Mononuclear cell (primary cell): ENCODE results near the gene NUP93. TPM values are rescaled to one million over a fixed set of nuclear protein-coding genes. Genes with fewer than 3 reads are reported as not detected.

Experiments
- H3K27me3 ChIP-seq: 2 replicates; pipeline ENCODE4 v1.6.0; 2011; ENCODE audit warnings: low read length, control low read depth; ENCODE audit not compliant: insufficient read depth
- H3K4me1 ChIP-seq: 2 replicates; pipeline ENCODE4 v1.5.1; 2011; ENCODE audit warnings: mild to moderate bottlenecking, low read length, control low read depth; ENCODE audit not compliant: insufficient read depth
- H3K4me3 ChIP-seq: 2 replicates; pipeline ENCODE4 v1.5.1; 2011; ENCODE audit warnings: mild to moderate bottlenecking, low read length, moderate library complexity
- H3K9me3 ChIP-seq: 2 replicates; pipeline ENCODE4 v1.5.1; 2011; ENCODE audit warnings: low read depth, mild to moderate bottlenecking, control low read depth, low read length
- total RNA-seq: library from RNA; depleted of rRNA; stranded (reverse); fragments of >200 nt; gene quantifications from one replicate; pipeline ENCODE4 v1.2.3, GENCODE V29; 2012

The NUP93 gene
- total RNA-seq, 1 donor = 51.1 TPM

DNA sequence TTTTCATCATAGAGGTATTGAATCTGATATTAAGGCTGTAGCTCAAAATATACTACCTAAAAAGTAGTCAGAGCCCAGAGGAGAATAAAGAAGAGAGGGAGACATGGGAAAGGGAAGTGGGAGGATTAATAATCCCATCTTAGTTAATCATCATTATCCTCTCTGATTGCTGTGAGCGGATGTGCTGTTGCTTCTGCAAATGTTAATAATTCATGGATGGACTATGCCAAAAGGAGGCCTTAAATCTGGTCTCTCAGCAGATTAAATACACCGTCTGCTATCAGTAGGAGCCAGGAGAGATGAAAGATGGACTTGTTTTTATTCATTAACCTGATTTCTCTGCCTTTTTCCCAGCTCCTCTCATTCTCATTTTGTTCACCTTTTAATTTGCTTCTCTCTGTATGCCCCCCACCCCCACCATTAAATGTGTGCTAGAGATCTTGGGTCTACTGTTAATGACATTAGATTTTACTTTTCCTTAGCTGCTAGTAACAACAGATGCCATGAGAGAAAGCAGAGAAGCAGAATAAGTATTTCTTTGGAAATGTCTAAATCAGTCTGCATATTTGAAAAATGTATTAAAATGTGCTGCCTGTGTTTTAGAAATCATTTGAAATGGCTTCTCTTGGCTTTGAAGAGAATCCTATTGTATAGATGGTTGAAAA is 44.2 kb downstream of the NUP93 start:
- no peaks in the 10 kb centered on the region for H3K27me3 ChIP-seq
- no peaks in the 10 kb centered on the region for H3K9me3 ChIP-seq
- H3K4me3 ChIP-seq = no peak overlapping the region
- peaks cover 8% of the 10 kb centered on the region for H3K4me1 ChIP-seq

GRCh38 chr16:56775162-56775561 is 45.2 kb downstream of the NUP93 start:
- Histone ChIP-seq H3K4me3 (no peak overlapping the region), H3K27me3 (no peaks in the 10 kb centered on the region), H3K4me1 (peaks cover 8% of the 10 kb centered on the region), H3K9me3 (no peaks in the 10 kb centered on the region)

DNA sequence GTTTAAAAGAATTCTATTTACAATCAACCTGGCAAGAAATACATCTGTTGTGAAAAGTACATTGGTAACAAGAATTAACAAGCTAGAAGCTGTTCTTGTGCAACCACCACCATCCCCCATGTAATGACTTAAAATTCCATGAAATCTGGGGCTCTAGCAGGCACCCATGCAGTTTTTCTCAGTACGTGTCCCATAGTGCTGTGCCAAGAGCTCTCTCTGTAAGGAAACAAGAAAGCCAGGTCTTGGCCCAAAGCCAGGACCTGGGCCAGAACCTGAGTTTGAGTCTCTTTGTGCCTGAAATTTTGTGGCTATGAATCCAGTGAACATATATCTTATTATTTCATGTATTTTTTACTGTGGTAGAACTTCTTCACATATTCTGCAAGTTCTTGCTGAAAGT is 46.6 kb downstream of the NUP93 start:
- H3K27me3 ChIP-seq = no peaks in the 10 kb centered on the region
- H3K4me1 ChIP-seq = peaks cover 8% of the 10 kb centered on the region
- no peaks in the 10 kb centered on the region for H3K9me3 ChIP-seq

DNA sequence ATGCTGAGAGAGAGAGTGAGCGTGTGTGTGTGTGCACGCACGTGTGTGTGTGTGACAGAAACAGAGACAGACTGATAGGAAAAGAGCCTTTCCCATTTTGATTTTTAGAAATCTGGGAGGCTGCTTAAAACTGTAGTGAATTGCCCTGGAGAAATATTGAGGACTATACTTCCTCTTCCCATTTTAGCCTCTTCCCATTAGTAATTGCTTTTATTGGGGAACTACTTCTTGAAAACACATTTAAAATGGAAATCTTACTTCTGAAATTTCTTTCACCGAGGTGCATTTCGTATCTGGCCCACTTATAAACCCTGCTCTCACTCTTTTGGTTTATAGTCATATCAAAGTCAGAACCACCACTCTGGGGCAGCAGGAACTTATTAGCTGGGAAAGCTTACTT is 47.1 kb downstream of the NUP93 start:
- no peaks in the 10 kb centered on the region for H3K9me3 ChIP-seq
- H3K27me3 ChIP-seq = no peaks in the 10 kb centered on the region
- H3K4me1 ChIP-seq = peaks cover 8% of the 10 kb centered on the region
- H3K4me3 ChIP-seq = no peak overlapping the region

More for the DNA sequence above, 46.6 kb downstream of the NUP93 start:
- H3K4me3 ChIP-seq = no peak overlapping the region

DNA sequence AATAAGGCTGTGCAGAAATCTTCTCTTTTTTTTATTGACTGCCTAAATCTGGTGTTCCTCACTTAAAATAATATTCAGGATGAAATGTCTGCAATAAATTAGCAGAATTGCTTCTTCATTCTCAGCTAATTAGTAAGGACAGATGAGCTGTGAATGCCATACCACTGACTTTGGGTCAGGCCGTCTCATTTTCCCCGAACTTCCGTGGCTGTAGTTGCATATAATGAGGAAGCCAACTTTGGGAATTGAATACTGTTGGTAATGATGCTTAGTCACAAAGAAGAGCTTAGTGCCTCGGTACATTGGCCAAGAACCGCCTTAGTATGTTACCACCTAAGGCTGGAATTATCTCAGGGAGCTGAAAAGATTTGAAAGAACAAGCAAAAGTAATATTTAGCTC is 47.6 kb downstream of the NUP93 start:
- Histone ChIP-seq H3K9me3 (no peaks in the 10 kb centered on the region), H3K4me3 (no peak overlapping the region), H3K4me1 (peaks cover 8% of the 10 kb centered on the region), H3K27me3 (no peaks in the 10 kb centered on the region)

DNA sequence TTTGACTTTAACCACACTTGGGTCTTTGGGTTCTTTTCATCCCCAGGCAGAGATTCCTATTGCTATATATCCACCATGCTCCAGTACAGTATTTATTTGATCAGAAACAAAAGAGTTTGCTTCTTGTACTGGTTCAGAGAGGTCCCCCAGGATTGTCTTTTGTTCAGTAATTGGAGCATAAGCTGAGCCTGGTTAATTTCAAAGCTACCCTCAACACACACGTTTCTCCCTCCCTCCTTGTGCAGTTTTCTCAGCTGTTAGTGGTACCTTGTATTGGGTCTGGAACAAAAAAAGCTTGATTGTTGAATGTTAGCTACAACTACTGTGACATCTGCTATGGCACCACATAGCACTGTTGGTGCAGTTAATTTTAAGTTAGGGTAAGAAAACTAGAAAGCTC is 50.0 kb downstream of the NUP93 start:
- Histone ChIP-seq H3K4me1 (peaks cover 8% of the 10 kb centered on the region), H3K27me3 (no peaks in the 10 kb centered on the region), H3K4me3 (no peak overlapping the region), H3K9me3 (no peaks in the 10 kb centered on the region)

GRCh38 chr16:56780646-56781045 is 50.7 kb downstream of the NUP93 start:
- Histone ChIP-seq H3K4me3 (no peak overlapping the region), H3K4me1 (peaks cover 8% of the 10 kb centered on the region), H3K27me3 (no peaks in the 10 kb centered on the region), H3K9me3 (no peaks in the 10 kb centered on the region)

GRCh38 chr16:56781528-56781961 is 51.6 kb downstream of the NUP93 start:
- H3K9me3 ChIP-seq = no peaks in the 10 kb centered on the region
- peaks cover 7% of the 10 kb centered on the region for H3K4me1 ChIP-seq
- no peaks in the 10 kb centered on the region for H3K27me3 ChIP-seq
- no peak overlapping the region for H3K4me3 ChIP-seq

DNA sequence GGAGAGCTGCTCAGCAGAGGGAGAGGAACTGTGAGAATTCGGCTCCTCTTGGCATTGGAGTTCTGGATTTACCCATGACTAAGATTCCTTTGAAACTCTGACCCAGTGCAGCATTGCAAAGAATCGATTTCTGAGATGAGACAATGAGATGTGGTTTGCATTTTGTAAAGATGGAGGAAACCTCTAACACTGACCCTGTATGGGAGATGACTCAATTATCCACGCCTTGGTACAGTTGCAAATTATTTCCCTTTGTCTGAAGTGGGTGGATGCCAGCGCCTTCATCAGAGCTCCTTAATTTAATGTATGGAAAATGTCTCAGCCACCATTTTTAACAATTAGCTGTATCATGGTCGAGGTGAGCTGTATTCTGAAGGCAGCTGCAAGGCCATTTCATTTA is 53.4 kb downstream of the NUP93 start:
- Histone ChIP-seq H3K4me1 (no peaks in the 10 kb centered on the region), H3K9me3 (no peaks in the 10 kb centered on the region), H3K27me3 (no peaks in the 10 kb centered on the region), H3K4me3 (no peak overlapping the region)

GRCh38 chr16:56785317-56785716 is 55.4 kb downstream of the NUP93 start:
- Histone ChIP-seq H3K4me3 (no peak overlapping the region), H3K27me3 (no peaks in the 10 kb centered on the region), H3K4me1 (no peaks in the 10 kb centered on the region), H3K9me3 (no peaks in the 10 kb centered on the region)

DNA sequence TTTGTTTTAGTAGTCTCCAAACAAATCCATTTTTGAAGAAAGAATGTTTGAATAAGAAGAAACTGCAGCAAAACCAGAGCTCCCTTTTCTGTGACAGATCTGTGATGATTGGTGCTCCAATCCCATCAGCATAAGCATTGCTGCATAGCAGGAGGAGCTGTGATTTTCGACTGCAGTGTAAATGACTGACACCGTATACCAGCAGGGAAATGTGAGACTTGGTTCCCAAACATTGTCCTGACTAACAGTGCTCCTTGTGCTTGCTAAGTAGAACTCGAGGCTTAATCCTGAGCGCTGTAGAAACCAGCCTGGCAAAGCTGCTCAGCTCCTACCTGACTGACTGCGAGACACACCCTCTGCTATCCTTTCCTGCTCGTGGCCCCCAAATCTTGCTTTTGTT is 57.2 kb downstream of the NUP93 start:
- no peaks in the 10 kb centered on the region for H3K9me3 ChIP-seq
- no peak overlapping the region for H3K4me3 ChIP-seq
- H3K27me3 ChIP-seq = no peaks in the 10 kb centered on the region

GRCh38 chr16:56788435-56788834 is 58.5 kb downstream of the NUP93 start:
- Histone ChIP-seq H3K4me1 (peaks cover 3% of the 10 kb centered on the region), H3K27me3 (no peaks in the 10 kb centered on the region), H3K4me3 (no peak overlapping the region), H3K9me3 (no peaks in the 10 kb centered on the region)

More for the DNA sequence above, 57.2 kb downstream of the NUP93 start:
- no peaks in the 10 kb centered on the region for H3K4me1 ChIP-seq

- Histone ChIP-seq H3K4me3 (no peak overlapping the region), H3K27me3 (no peaks in the 10 kb centered on the region), H3K9me3 (no peaks in the 10 kb centered on the region), H3K4me1 (peaks cover 5% of the 10 kb centered on the region)
Measured at GRCh38 chr16:56789360-56789759, 59.4 kb downstream of the NUP93 start.

DNA sequence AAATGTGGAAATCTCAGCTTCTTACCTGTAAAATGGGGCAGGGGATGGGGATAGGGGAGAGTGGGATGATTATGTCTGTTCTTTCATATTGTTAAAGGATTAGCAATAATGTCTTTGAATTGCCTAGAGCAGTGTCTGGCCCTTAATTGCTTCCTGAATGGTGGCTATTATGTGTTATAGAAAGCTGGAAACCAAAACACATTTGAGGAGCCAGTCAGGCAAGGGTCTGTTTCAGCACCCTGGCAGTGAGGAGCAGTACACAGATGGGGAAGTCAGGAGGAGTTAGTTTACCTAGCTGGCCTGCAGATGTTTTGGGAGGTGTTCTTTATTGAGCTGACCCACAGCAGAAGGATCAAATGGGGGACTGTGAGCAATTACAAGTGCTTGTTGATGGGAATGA is 63.0 kb downstream of the NUP93 start:
- H3K4me1 ChIP-seq = peaks cover 5% of the 10 kb centered on the region
- no peak overlapping the region for H3K4me3 ChIP-seq
- no peaks in the 10 kb centered on the region for H3K27me3 ChIP-seq
- H3K9me3 ChIP-seq = no peaks in the 10 kb centered on the region

DNA sequence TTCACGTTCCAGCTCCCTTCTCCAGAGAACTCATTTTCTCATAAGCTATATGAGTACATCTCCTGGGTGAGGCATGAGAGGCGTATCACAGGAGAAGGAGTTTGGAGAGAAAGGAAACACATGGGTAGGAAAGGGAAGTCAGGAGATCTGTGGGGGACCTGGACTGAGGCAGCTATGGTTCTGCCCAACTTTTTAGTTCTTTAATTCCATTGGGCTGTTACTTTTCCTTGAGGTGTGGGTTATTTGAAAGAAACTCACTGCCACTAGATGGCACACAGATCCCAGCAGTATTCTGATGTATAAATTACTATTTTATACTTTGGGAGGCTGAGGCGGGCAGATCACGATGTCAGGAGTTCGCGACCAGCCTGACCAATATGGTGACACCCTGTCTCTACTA is 63.6 kb downstream of the NUP93 start:
- Histone ChIP-seq H3K9me3 (no peaks in the 10 kb centered on the region), H3K4me1 (peaks cover 5% of the 10 kb centered on the region), H3K27me3 (no peaks in the 10 kb centered on the region), H3K4me3 (no peak overlapping the region)

DNA sequence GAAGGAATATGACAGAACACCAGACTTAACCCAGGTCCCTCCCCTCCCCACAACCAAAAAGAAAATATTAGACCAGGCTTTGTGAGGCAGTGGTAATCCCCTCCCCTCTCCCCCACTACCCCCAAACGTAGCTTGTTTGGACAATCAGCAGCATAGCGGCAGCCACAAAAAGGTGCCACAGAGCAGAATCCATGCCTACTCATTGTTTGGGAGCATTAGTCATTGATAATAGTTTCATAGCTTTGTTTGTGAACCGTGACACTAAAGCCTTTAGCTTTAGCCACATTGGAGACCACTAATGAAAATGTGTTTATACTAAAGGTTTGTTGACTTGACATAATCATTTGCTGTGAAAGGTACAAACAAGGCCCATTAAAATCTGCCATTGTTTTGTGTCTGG is 65.1 kb downstream of the NUP93 start:
- H3K4me1 ChIP-seq = peaks cover 5% of the 10 kb centered on the region

More for the DNA sequence above, 65.1 kb downstream of the NUP93 start:
- no peaks in the 10 kb centered on the region for H3K9me3 ChIP-seq
- H3K4me3 ChIP-seq = no peak overlapping the region
- H3K27me3 ChIP-seq = no peaks in the 10 kb centered on the region
